Stimulated activated CD4-positive, alpha-beta T cell treated with anti-CD3 and anti-CD28 coated beads, Interleukin-15, amount 100 ng/mL, for 24 hours (primary cell): ENCODE results near the gene STEAP4.
A peak's percentile ranks its signal among the peaks of the same experiment; 100 is the strongest.

Experiments
- DNase-seq: peaks from one replicate; pipeline ENCODE4 v3.0.0-alpha.2; 2020

The STEAP4 gene

GRCh38 chr7:88306590-88307048 is at the start of gene STEAP4:
STEAP4 (minus strand) TSS chr7:88306894; CDS start chr7:88284269, 22,625 bp downstream.
- DNase-seq, result peak; percentile 14

- DNase-seq, result no peak
Observed at GRCh38 chr7:88355011-88355410, 48.3 kb upstream of the STEAP4 start.

GRCh38 chr7:88350118-88350517 is 43.4 kb upstream of the STEAP4 start:
- DNase-seq, result no peak

GRCh38 chr7:88347517-88347916 is 40.8 kb upstream of the STEAP4 start:
- no peak for DNase-seq

- DNase-seq, result no peak
Observed at GRCh38 chr7:88347090-88347489, 40.4 kb upstream of the STEAP4 start.

GRCh38 chr7:88346357-88346756 is 39.7 kb upstream of the STEAP4 start:
- DNase-seq, result no peak

GRCh38 chr7:88344956-88345832 is 38.5 kb upstream of the STEAP4 start:
- peak; percentile 14 for DNase-seq

- DNase-seq, result no peak
Observed at GRCh38 chr7:88344271-88344670, 37.6 kb upstream of the STEAP4 start.

- DNase-seq, result no peak
Observed at GRCh38 chr7:88339195-88339922, 32.7 kb upstream of the STEAP4 start.

- DNase-seq, result no peak
Observed at GRCh38 chr7:88338503-88338902, 31.8 kb upstream of the STEAP4 start.

GRCh38 chr7:88337572-88337971 is 30.9 kb upstream of the STEAP4 start:
- no peak for DNase-seq

GRCh38 chr7:88331322-88331721 is 24.6 kb upstream of the STEAP4 start:
- no peak for DNase-seq

GRCh38 chr7:88329532-88330463 is 23.1 kb upstream of the STEAP4 start:
- no peak for DNase-seq

- no peak for DNase-seq
Observed at GRCh38 chr7:88328787-88329186, 22.1 kb upstream of the STEAP4 start.

GRCh38 chr7:88324699-88325098 is 18.0 kb upstream of the STEAP4 start:
- no peak for DNase-seq

GRCh38 chr7:88322151-88322550 is 15.5 kb upstream of the STEAP4 start:
- no peak for DNase-seq

- DNase-seq, result no peak
Observed at GRCh38 chr7:88321694-88322093, 15.0 kb upstream of the STEAP4 start.

- DNase-seq, result no peak
Observed at GRCh38 chr7:88318196-88318595, 11.5 kb upstream of the STEAP4 start.

- DNase-seq, result no peak
Observed at GRCh38 chr7:88317422-88317821, 10.7 kb upstream of the STEAP4 start.

GRCh38 chr7:88316456-88316855 is 9.8 kb upstream of the STEAP4 start:
- no peak for DNase-seq

GRCh38 chr7:88315522-88315921 is 8.8 kb upstream of the STEAP4 start:
- DNase-seq, result no peak

- no peak for DNase-seq
Observed at GRCh38 chr7:88314061-88314491, 7.4 kb upstream of the STEAP4 start.
